Activated T-helper 1 cell treated with Interleukin-2 at 50 U/mL for 16 hours (primary cell): ENCODE data around the gene TSPAN9.

Experiments
- DNase-seq: peaks from one replicate; pipeline ENCODE4 v3.0.0-alpha.2; 2020; ENCODE audit warnings: low read depth

TSPAN9 gene

DNA sequence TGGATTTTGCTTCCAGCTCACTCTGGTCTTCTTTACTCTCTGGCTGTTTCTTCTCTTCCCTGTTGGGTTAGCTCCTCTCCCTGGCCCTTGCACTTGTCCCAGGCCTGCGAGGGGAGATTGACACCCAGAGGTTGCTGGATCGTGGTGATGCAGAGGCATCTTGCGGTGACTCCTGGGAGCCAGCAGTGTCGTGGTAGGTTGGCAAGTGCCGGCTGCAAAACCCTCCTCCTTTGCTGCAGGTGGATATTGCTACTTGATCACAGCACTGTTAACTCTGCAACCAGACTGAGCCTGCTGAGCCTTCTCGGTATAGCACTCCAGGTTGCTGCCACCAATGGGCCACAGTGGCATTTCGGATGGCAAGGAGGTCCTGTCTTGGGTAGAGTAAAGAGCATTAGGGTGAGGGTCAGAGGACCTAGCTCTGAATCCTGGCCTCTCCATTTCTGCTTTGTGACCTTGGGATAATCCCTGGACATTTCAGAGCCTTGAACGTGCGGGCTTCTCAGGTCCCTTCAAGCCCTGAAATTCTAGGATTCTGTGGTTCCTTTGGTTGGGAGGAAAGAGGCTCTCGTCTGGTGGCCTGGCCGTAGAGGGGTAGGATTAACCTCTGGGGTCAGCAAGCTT lies 87.4 kb downstream of the TSPAN9 start:
- DNase-seq: no peak

GRCh38 chr12:3165078-3165980 lies 88.2 kb downstream of the TSPAN9 start:
- DNase-seq: no peak

GRCh38 chr12:3167636-3168035 lies 90.5 kb downstream of the TSPAN9 start:
- DNase-seq: no peak

GRCh38 chr12:3168223-3169221 lies 91.3 kb downstream of the TSPAN9 start:
- no peak for DNase-seq

- DNase-seq: no peak
Measured at GRCh38 chr12:3170423-3171194, 93.4 kb downstream of the TSPAN9 start.

- DNase-seq: no peak
Measured at GRCh38 chr12:3171195-3171591, 94.0 kb downstream of the TSPAN9 start.

DNA sequence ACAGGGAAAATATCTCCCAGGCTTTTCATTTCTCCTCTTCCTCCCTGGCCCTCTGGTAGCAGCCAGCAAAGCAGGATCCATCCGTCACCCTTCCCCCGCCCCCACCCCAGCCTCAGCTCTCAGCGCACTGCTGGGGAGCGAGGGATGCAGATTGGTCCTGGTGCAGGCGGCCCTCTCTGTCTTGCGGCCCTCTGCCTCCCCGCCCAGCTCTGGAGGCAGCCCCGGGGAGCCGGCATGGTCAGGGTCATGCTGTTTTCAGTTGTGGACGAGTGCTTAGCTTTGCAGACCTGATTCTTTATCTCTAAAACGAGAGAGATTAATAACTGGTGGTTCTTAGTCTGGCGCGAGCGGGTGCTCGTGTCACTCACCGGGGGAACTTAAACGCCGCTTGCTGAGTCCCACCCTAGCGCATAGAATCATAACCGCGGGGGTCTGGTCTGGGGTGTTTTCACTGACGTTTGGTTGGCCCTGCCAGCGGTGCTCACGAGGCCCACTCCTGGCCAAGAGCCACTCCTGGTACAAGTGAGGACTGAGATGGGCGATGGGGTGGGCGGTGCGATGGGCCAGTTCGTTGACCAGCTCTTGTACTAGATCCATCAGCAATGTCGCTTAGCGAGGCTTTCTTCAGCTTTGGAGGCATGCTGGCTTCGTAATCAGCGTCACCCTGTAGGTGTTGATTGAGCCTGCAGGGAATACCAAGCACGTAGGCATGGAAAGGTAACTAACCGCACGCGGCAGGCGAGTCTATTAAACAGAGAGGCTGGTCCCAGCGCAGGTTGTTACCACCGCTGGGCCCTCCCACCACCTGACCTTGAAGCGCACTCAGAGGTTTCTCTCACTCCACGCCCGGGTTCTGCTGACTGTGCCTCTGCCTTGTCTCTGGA lies 95.2 kb downstream of the TSPAN9 start:
- no peak for DNase-seq

DNA sequence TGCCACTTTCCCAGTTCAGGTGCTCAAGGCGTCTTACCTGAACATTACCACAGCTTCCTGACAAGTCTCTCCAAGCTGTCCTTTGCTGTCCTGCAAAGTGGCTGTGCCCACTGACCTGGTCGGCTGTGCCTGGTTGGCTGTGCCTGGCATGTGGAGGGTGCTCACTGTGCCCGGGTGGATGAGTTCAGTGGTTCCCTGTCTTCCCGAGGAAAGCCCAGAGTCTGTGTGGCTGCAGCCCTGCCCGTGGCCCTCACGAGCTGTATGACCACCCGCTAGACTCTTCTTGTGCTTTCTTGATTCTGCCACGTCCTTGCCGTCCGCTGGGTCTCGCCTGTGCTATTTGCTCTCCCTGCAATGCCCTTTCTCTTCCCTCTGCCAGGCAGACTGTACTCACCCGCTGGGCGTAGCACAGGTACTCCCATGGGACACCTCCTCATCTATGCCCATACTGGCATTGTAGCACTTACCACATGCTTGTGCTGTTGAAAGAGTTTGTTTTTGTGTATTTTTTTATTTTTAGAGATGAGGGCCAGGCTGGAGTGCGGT lies 95.9 kb downstream of the TSPAN9 start:
- no peak for DNase-seq

DNA sequence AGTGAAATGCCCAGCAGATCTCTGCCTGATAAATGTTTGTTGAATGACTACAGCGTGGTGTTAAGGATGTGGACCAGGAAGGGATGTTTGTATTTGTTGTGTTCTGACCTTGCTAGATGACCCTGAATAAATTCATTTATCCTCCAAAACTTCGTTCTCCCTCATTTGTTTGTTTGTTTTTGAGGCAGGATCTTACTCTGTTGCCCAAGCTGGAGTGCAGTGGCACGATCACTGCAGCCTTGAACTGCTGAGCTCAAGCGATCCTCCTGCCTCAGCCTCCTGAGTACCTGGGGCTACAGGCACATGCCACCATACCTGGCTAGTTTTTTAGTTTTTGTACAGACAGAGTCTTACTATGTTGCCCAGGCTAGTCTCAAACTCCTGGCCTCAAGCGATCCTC lies 96.7 kb downstream of the TSPAN9 start:
- DNase-seq: no peak

GRCh38 chr12:3175238-3175637 lies 98.1 kb downstream of the TSPAN9 start:
- no peak for DNase-seq

DNA sequence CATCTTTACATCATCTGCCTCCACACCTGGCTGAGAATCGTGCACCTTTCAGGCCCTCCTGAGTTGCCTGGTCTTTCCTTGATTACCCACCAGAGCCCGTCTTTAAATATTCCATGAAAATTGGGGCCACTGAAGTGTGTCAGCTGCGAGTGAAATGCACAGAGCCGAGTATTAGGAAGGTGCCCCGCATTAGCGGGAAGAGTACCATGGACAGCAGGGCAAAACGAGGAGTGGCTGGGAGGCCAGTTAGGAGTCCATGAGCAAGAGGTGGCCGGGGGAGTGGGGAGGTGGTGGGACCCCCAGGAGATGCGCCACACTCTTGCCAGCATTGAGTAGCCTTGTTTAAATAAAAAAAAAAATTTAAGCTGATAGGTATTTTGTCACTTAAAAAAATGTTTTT lies 99.6 kb downstream of the TSPAN9 start:
- no peak for DNase-seq

DNA sequence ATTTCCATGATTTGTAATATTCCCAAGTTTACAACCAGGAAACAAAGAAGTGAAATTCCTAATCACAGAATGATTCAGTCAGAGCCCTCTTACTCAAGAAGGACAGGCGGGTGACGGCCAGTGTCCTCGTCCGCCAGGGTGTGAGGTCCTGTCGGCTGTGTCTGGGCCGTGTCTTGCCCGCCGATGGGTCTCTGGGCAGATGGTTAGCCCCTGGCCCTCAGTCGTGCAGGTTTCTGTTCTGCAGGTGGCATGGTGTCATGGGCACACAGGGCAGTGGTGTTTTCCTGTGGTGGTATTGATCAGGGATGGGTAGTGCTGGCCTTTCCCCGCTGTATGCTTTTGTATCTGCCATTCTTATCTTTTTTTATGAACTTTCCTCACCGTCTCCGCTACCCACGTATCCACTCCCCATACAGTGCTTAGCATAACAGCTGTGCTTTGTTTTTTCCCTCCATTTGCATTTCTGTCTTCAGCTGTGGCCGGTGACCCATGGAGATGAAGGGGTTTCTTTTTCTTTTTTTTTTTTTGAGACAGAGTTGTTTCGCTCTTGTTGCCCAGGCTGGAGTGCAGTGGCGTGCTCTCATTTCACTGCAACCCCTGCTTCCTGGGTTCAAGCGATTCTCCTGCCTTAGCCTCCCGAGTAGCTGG lies 100.7 kb downstream of the TSPAN9 start:
- no peak for DNase-seq

DNA sequence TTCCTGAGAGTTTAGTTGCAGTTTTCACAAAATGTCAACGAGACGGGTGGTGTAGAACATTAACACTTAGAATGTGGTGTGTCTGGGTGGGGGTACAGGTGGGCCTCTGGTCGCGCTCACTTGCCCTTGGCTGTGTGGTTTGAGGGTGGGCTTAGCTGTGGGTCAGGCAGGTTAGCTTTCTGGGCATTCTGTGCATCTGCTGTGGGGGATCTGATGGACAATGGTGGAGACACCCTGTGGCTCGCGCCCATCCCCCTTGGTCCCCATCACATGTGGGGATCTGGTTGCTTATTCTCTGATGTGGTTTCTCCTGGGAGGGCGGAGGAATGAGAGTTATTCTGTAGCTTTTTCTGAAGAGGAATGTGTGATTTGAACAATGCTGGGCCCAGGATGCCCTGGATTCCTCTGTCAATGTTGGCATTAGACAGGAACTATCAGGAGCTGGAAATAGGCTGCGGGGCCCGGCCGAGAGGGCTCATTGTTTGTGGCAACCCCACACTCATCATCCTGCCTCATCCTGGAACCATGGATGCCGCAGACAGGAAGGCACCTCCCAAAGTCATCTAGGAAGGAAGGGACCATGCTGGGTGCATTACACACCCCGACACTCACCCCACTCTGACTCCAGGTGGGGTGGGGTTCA lies 101.6 kb downstream of the TSPAN9 start:
- DNase-seq: no peak

GRCh38 chr12:3179731-3180130 lies 102.6 kb downstream of the TSPAN9 start:
- no peak for DNase-seq

DNA sequence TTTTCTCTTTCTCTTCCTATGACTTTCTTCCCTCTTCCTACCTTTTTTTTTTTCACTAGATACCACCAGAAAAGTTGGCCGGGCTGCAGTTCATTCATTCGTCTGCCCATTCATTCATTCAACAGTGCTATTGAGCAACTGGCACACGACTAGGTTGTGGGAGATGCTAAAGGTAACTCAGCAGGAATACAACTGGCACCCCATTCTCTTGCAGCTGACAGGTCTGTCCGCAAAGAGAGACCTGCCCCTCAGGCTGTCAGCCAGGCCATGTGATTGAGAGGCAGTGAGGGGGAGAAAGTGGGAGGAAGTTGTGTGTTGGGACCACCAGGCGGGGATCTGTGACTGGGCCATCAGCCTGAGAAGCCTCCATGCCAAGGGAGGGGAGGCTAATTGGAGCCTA lies 105.2 kb downstream of the TSPAN9 start:
- no peak for DNase-seq

DNA sequence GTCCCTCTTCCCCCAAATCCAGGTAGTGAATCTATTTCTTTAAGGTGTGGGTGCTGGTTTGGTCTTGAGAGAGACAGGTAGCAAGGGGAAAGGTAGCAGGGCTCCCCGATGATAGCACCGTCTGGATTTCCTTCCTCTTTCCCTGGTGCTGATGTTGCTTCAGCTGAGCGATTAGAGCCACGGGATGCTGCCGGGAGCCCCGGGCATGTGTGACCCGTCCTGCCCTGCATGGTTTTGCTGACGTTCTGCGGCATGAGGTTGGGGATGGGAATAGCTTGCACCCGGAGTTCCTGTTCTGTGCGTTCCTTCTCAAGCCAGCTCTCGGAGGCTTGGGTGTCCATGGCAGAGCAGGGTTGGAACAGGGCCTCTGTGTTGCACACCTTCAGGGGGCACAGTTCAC lies 107.3 kb downstream of the TSPAN9 start:
- no peak for DNase-seq

DNA sequence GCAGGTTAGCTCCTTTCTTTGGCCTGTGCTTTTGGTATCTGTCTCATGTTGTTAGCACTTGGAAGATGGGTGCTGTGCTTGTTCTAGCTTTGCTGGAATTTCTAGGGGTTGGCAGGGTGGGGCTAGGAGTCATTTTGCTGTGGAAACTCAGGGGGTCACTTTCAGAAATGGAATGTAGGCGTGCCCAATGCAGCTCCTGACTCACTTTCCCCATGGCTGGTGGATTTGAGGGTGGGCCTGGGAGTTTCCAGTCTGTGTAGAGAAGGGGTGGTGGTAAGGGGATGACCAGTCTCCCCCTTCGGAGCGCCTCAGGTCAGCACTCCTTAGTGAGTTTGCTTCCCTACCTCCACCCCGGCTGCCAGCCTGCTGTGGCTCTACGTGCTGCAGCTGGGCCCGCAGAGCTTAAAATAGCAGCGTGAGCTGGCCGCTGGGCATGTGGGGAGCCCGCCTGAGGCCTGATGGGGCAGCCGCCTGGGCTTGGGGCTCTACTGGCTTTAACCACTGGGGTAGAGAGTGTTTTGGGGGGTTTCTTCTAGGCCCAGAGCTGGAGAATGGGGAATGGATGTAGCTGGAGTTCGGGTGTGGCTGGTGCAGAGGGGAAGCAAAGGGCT lies 108.2 kb downstream of the TSPAN9 start:
- DNase-seq: no peak

DNA sequence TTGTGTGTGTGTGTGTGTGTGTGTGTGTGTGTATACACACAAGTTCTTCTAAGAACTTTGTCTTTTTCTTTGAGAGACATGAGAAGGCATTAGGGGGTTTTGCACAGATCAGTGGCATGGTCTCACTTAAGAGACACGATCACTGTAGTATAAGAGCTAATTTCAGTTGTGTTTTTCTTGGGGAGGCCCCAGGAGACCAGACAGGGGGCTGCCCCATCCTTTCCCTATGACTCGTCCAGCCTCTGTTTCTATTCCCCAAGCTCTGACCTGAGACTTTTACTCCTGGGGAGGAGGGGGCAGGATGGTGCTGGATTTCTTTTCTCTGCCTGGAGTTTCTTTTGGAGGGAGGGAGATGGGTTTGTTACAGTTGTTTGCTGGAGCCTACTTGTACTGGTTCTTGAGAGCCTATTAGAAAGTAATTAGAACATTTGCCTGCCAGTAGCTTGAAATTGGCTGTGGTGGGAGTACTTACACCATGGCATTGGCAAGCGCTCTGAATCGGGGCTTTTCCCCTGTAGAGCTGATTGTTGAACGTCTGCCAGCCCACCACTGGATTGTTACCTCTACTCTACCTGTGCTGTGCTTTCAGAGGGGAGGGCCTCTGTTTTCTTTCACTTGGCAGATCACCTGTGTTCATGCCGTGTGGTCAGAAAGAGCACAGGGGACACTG lies 109.5 kb downstream of the TSPAN9 start:
- DNase-seq: no peak
